SK-N-SH treated with all-trans-retinoic acid at 6 μM for 48 hours (cell line): ENCODE data around the gene MAP2.

Source experiments
- ATAC-seq: fragments of 200-7000 bp; cut with Tn5 transposase; 3 replicates; pipeline ENCODE4 v1.9.1; 2020; ENCODE audit warnings: mild to moderate bottlenecking, moderate library complexity
- ARNTL ChIP-seq: fragments of 450-650 bp; formaldehyde crosslinking; IDR thresholded peaks from 2 replicates; pipeline ENCODE4 v1.5.0; 2020; ENCODE audit warnings: low read depth, mild to moderate bottlenecking, moderate library complexity, borderline replicate concordance
- BACH2 ChIP-seq: fragments of 250-450 bp; sonication (Bioruptor Pico); IDR thresholded peaks from 2 replicates; pipeline ENCODE4 v1.9.0; 2021; ENCODE audit warnings: mild to moderate bottlenecking, borderline replicate concordance
- CREB5 ChIP-seq: fragments of 250-450 bp; sonication (Bioruptor Pico); IDR thresholded peaks from 2 replicates; pipeline ENCODE4 v1.5.1; 2020; ENCODE audit warnings: low read depth, mild to moderate bottlenecking, moderate library complexity
- CSDC2 ChIP-seq: fragments of 250-450 bp; sonication (Bioruptor Pico); IDR thresholded peaks from 2 replicates; pipeline ENCODE4 v1.5.0; 2020; ENCODE audit warnings: mild to moderate bottlenecking, moderate library complexity
- ESRRG ChIP-seq: fragments of 250-450 bp; sonication (Bioruptor Pico); IDR thresholded peaks from 2 replicates; pipeline ENCODE4 v1.6.1; 2021; ENCODE audit warnings: mild to moderate bottlenecking
- GLIS3 ChIP-seq: fragments of 250-450 bp; sonication (Bioruptor Pico); IDR thresholded peaks from 2 replicates; pipeline ENCODE4 v1.5.0; 2020; ENCODE audit warnings: mild to moderate bottlenecking, moderate library complexity
- ISL1 ChIP-seq: fragments of 250-450 bp; sonication (Bioruptor Pico); IDR thresholded peaks from 2 replicates; pipeline ENCODE4 v2.1.2; 2022; ENCODE audit warnings: mild to moderate bottlenecking, moderate library complexity
- OSR1 ChIP-seq: fragments of 250-450 bp; sonication (Bioruptor Pico); IDR thresholded peaks from 2 replicates; pipeline ENCODE4 v1.8.0; 2022; ENCODE audit warnings: moderate library complexity, mild to moderate bottlenecking, inconsistent platforms
- PATZ1 ChIP-seq: fragments of 250-450 bp; sonication (Bioruptor Pico); IDR thresholded peaks from 2 replicates; pipeline ENCODE4 v1.8.0; 2020; ENCODE audit warnings: mild to moderate bottlenecking, moderate library complexity, borderline replicate concordance
- POU6F1 ChIP-seq: fragments of 250-450 bp; sonication (Bioruptor Pico); IDR thresholded peaks from 2 replicates; pipeline ENCODE4 v1.8.0; 2021; ENCODE audit warnings: low read depth, mild to moderate bottlenecking, moderate library complexity, borderline replicate concordance
- PPARA ChIP-seq: fragments of 250-450 bp; sonication (Bioruptor Pico); IDR thresholded peaks from 2 replicates; pipeline ENCODE4 v1.5.0; 2020; ENCODE audit warnings: mild to moderate bottlenecking, borderline replicate concordance
- RARB ChIP-seq: fragments of 250-450 bp; sonication (Bioruptor Pico); IDR thresholded peaks from 2 replicates; pipeline ENCODE4 v1.8.0; 2021; ENCODE audit warnings: mild to moderate bottlenecking, moderate library complexity
- SNAI2 ChIP-seq: fragments of 250-450 bp; sonication (Bioruptor Pico); IDR thresholded peaks from 2 replicates; pipeline ENCODE4 v1.5.0; 2020; ENCODE audit warnings: mild to moderate bottlenecking, moderate library complexity
- TCF4 ChIP-seq: fragments of 250-450 bp; sonication (Bioruptor Pico); IDR thresholded peaks from 2 replicates; pipeline ENCODE4 v1.8.0; 2021; ENCODE audit warnings: mild to moderate bottlenecking, moderate library complexity, borderline replicate concordance
- TOX ChIP-seq: fragments of 250-450 bp; sonication (Bioruptor Pico); IDR thresholded peaks from 2 replicates; pipeline ENCODE4 v1.8.0; 2021; ENCODE audit warnings: mild to moderate bottlenecking, moderate library complexity, borderline replicate concordance
- TSHZ2 ChIP-seq: fragments of 250-450 bp; sonication (Bioruptor Pico); IDR thresholded peaks from 2 replicates; pipeline ENCODE4 v1.5.0; 2020; ENCODE audit warnings: mild to moderate bottlenecking, moderate library complexity
- ZFP3 ChIP-seq: fragments of 250-450 bp; sonication (Bioruptor Pico); IDR thresholded peaks from 2 replicates; pipeline ENCODE4 v1.5.0; 2020; ENCODE audit warnings: mild to moderate bottlenecking, moderate library complexity
- ZFP30 ChIP-seq: fragments of 450-650 bp; formaldehyde crosslinking; IDR thresholded peaks from 2 replicates; pipeline ENCODE4 v1.5.0; 2022; ENCODE audit warnings: mild to moderate bottlenecking, moderate library complexity
- ZNF565 ChIP-seq: fragments of 450-650 bp; formaldehyde crosslinking; conservative IDR thresholded peaks from 2 replicates; pipeline ENCODE4 v1.5.0; 2020; ENCODE audit warnings: low read depth, mild to moderate bottlenecking, moderate library complexity
- ZNF70 ChIP-seq: fragments of 450-650 bp; formaldehyde crosslinking; IDR thresholded peaks from 2 replicates; pipeline ENCODE4 v1.5.0; 2020; ENCODE audit warnings: mild to moderate bottlenecking, moderate library complexity
- ZNF8 ChIP-seq: fragments of 450-650 bp; formaldehyde crosslinking; IDR thresholded peaks from 2 replicates; pipeline ENCODE4 v1.5.0; 2020; ENCODE audit warnings: mild to moderate bottlenecking, moderate library complexity

Gene MAP2

GRCh38 chr2:209381091-209381490 is 42.8 kb upstream of the MAP2 start:
- TF ChIP-seq ZNF8 (CRISPR knock-in tag), result no peak
- no peak for TF ChIP-seq OSR1 (CRISPR knock-in tag)
- TF ChIP-seq ISL1 (CRISPR knock-in tag), result no peak
- no peak for TF ChIP-seq GLIS3 (CRISPR knock-in tag)
- no peak for TF ChIP-seq PATZ1 (CRISPR knock-in tag)
- no peak for TF ChIP-seq ESRRG (CRISPR knock-in tag)
- no peak for TF ChIP-seq CSDC2
- TF ChIP-seq TOX (CRISPR knock-in tag), result no peak
- no peak for TF ChIP-seq POU6F1 (CRISPR knock-in tag)
- TF ChIP-seq ZFP30, result no peak
- no peak for TF ChIP-seq ZNF565 (CRISPR knock-in tag)
- TF ChIP-seq ZNF70 (CRISPR knock-in tag), result no peak
- no peak for TF ChIP-seq TCF4 (CRISPR knock-in tag)
- TF ChIP-seq ZFP3 (CRISPR knock-in tag), result no peak
- TF ChIP-seq PPARA, result no peak
- TF ChIP-seq SNAI2 (CRISPR knock-in tag), result no peak
- no peak for TF ChIP-seq TSHZ2 (CRISPR knock-in tag)
- no peak; the same call in 2 of the 3 replicates for ATAC-seq

- ATAC-seq, result no peak
- TF ChIP-seq TSHZ2 (CRISPR knock-in tag), result no peak
- TF ChIP-seq TOX (CRISPR knock-in tag), result no peak
- TF ChIP-seq TCF4 (CRISPR knock-in tag), result no peak
- TF ChIP-seq GLIS3 (CRISPR knock-in tag), result no peak
- no peak for TF ChIP-seq ISL1 (CRISPR knock-in tag)
- no peak for TF ChIP-seq CREB5 (CRISPR knock-in tag)
- no peak for TF ChIP-seq POU6F1 (CRISPR knock-in tag)
- no peak for TF ChIP-seq ZNF8 (CRISPR knock-in tag)
- no peak for TF ChIP-seq RARB (CRISPR knock-in tag)
- no peak for TF ChIP-seq ZFP30
- no peak for TF ChIP-seq SNAI2 (CRISPR knock-in tag)
- no peak for TF ChIP-seq ESRRG (CRISPR knock-in tag)
- no peak for TF ChIP-seq OSR1 (CRISPR knock-in tag)
- no peak for TF ChIP-seq PATZ1 (CRISPR knock-in tag)
- no peak for TF ChIP-seq BACH2 (CRISPR knock-in tag)
- no peak for TF ChIP-seq ZNF70 (CRISPR knock-in tag)
- no peak for TF ChIP-seq ARNTL (CRISPR knock-in tag)
- no peak for TF ChIP-seq PPARA
- no peak for TF ChIP-seq CSDC2
- TF ChIP-seq ZFP3 (CRISPR knock-in tag), result no peak
These were observed 41.1 kb upstream of the MAP2 start for GRCh38 chr2:209382775-209383174.
